ENCODE data around the gene LRRN4. TPM values are rescaled to one million over a fixed set of nuclear protein-coding genes. Genes with fewer than 3 reads are reported as not detected.
A peak's percentile ranks its signal among the peaks of the same experiment; 100 is the strongest.

The LRRN4 gene
- total RNA-seq, 2 experiments from 2014 or later: 0.08 to 0.17 TPM

DNA sequence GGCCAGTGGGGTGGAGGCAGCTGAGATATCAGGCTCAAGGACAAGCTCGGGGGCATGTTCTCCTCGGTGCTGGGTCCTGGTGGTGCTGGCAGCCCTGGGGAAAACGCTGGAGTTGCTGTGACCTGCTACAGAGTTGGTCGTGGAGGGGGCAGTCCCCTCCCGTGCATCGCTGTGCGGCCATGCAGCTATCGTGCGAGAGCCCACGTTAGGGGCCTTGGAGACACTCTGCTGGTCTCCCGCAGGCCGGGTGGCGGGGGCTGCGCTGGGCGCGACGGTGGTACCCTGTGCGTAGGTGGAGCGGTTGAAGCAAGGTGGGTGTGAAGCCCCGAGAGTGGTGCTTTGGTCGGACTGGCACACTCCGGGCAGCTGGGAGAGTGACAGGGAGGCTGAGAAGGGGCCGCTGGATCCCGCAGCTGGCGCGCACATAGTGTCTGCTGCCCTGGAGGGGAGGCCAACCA, 12.0 kb downstream of the LRRN4 start:
- Histone ChIP-seq H3K27ac (ENCODE audit: low read depth in 1 of 2, low read length in 2 of 2) (no peak overlapping the region), H3K4me1 (ENCODE audit: insufficient read depth, low read length) (no peaks in the 10 kb centered on the region), H3K36me3 (ENCODE audit: insufficient read depth, low read length) (peaks cover 39% of the 10 kb centered on the region), H3K27me3 (ENCODE audit: control insufficient read depth in 1 of 2, insufficient read depth in 2 of 2, low read length in 2 of 2) (no peaks in the 10 kb centered on the region), H3K4me3 (ENCODE audit: low read length) (no peak overlapping the region), H3K9me3 (ENCODE audit: control insufficient read depth in 1 of 2, insufficient read depth in 1 of 2, low read length in 2 of 2) (peaks cover 0 to 7% of the 10 kb centered on the region in 2 experiments)
- TF ChIP-seq, protein P1, sequence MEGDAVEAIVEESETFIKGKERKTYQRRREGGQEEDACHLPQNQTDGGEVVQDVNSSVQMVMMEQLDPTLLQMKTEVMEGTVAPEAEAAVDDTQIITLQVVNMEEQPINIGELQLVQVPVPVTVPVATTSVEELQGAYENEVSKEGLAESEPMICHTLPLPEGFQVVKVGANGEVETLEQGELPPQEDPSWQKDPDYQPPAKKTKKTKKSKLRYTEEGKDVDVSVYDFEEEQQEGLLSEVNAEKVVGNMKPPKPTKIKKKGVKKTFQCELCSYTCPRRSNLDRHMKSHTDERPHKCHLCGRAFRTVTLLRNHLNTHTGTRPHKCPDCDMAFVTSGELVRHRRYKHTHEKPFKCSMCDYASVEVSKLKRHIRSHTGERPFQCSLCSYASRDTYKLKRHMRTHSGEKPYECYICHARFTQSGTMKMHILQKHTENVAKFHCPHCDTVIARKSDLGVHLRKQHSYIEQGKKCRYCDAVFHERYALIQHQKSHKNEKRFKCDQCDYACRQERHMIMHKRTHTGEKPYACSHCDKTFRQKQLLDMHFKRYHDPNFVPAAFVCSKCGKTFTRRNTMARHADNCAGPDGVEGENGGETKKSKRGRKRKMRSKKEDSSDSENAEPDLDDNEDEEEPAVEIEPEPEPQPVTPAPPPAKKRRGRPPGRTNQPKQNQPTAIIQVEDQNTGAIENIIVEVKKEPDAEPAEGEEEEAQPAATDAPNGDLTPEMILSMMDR (IDR thresholded peaks at IDR 0.05): no peak
- DNase-seq (no peak), ATAC-seq (ENCODE audit: poor library complexity) (no peak)
- no peaks in the 10 kb centered on the region for H3K4me1 Mint-ChIP-seq (ENCODE audit: low read depth)
- POLR2A ChIA-PET: no interaction called here
- H3K27ac Mint-ChIP-seq: no peak overlapping the region
- H3K27me3 Mint-ChIP-seq: no peaks in the 10 kb centered on the region
- H3K9me3 Mint-ChIP-seq: no peaks in the 10 kb centered on the region
- intact Hi-C loops (cut with DNase I, micrococcal nuclease): no loop called here
- peaks cover 54% of the 10 kb centered on the region for H3K36me3 Mint-ChIP-seq (ENCODE audit: low read depth)
- CTCF ChIA-PET: no interaction called here
- no peak overlapping the region for H3K4me3 Mint-ChIP-seq

- no peak for ATAC-seq (ENCODE audit: poor library complexity)
- Histone ChIP-seq H3K36me3 (ENCODE audit: insufficient read depth, low read length) (peaks cover 45% of the 10 kb centered on the region), H3K27me3 (ENCODE audit: control insufficient read depth in 1 of 2, insufficient read depth in 2 of 2, low read length in 2 of 2) (no peaks in the 10 kb centered on the region), H3K27ac (ENCODE audit: low read depth in 1 of 2, low read length in 2 of 2) (no peak overlapping the region), H3K4me1 (ENCODE audit: insufficient read depth, low read length) (no peaks in the 10 kb centered on the region), H3K4me3 (ENCODE audit: low read length) (no peak overlapping the region), H3K9me3 (ENCODE audit: control insufficient read depth in 1 of 2, insufficient read depth in 1 of 2, low read length in 2 of 2) (peaks cover 0 to 7% of the 10 kb centered on the region in 2 experiments)
- Mint-ChIP-seq H3K27ac (no peak overlapping the region), H3K9me3 (no peaks in the 10 kb centered on the region), H3K4me1 (ENCODE audit: low read depth) (no peaks in the 10 kb centered on the region), H3K36me3 (ENCODE audit: low read depth) (peaks cover 61% of the 10 kb centered on the region), H3K4me3 (no peak overlapping the region), H3K27me3 (no peaks in the 10 kb centered on the region)
- TF ChIP-seq, protein P1 (IDR thresholded peaks at IDR 0.05): no peak
- POLR2A ChIA-PET: no interaction called here
- peak in 1 of 14 experiments; percentile 12 for DNase-seq
- intact Hi-C loops (cut with DNase I, micrococcal nuclease): no loop called here
- CTCF ChIA-PET: no interaction called here
These were observed 12.7 kb downstream of the LRRN4 start for GRCh38 chr20:6040958-6041807.

DNA sequence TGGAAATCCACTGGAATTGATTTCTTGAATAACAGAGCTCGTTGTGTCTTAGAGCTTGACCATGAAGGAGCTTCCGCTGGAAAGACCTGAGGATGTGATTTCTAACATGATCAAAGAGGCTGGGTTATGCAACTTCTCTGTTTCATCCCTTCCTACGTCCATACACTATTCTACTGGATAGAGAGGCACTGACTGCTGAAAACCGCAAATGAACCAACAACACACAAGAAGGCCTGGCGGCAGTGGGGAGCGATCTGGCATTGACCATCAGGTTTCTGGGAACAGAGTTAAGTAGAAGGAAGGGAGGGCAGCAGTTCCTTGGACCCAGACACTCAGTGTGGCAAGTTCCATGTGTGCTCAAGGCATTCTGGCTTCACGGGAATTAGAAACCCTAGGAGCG, 13.3 kb downstream of the LRRN4 start:
- peaks cover 0 to 7% of the 10 kb centered on the region in 2 experiments for H3K9me3 ChIP-seq (ENCODE audit: control insufficient read depth in 1 of 2, insufficient read depth in 1 of 2, low read length in 2 of 2)
- peaks cover 50% of the 10 kb centered on the region for H3K36me3 ChIP-seq (ENCODE audit: insufficient read depth, low read length)
- H3K4me1 ChIP-seq (ENCODE audit: insufficient read depth, low read length): no peaks in the 10 kb centered on the region
- no peaks in the 10 kb centered on the region for H3K27me3 ChIP-seq (ENCODE audit: control insufficient read depth in 1 of 2, insufficient read depth in 2 of 2, low read length in 2 of 2)
- intact Hi-C loops (cut with DNase I, micrococcal nuclease): no loop called here
- H3K4me3 ChIP-seq (ENCODE audit: low read length): no peak overlapping the region
- no peak overlapping the region for H3K27ac ChIP-seq (ENCODE audit: low read depth in 1 of 2, low read length in 2 of 2)
- ATAC-seq (ENCODE audit: poor library complexity): no peak
- TF ChIP-seq, protein P1 (IDR thresholded peaks at IDR 0.05): no peak
- no peak overlapping the region for H3K4me3 Mint-ChIP-seq
- H3K27ac Mint-ChIP-seq: no peak overlapping the region
- ChIA-PET POLR2A (no interaction called here), CTCF (no interaction called here)
- no peaks in the 10 kb centered on the region for H3K4me1 Mint-ChIP-seq (ENCODE audit: low read depth)
- H3K36me3 Mint-ChIP-seq (ENCODE audit: low read depth): peaks cover 63% of the 10 kb centered on the region
- no peaks in the 10 kb centered on the region for H3K27me3 Mint-ChIP-seq
- DNase-seq: no peak
- no peaks in the 10 kb centered on the region for H3K9me3 Mint-ChIP-seq
